RWPE1 (cell line): ENCODE results near the gene KCNQ5.
A peak's percentile ranks its signal among the peaks of the same experiment; 100 is the strongest.

Experiments used
- CTCF ChIA-PET: fragments of 350-600 bp; sonication (Branson Sonifier 250); formaldehyde crosslinking; extraction: SDS; loops from one replicate; lab custom pipeline; 2021; lab: Yijun Ruan, JAX
- POLR2A ChIA-PET: fragments of 400-600 bp; formaldehyde crosslinking; extraction: SDS; loops from one replicate; lab custom pipeline; 2020; ENCODE audit warnings: antibody characterized with exemption; ENCODE audit not compliant: low non-redundant PET; lab: Yijun Ruan, JAX
- DNase-seq: peaks from one replicate; pipeline ENCODE4 v3.0.0; 2012; ENCODE audit warnings: low spot score
- H3K27ac ChIP-seq: fragments of 450-650 bp; 2 replicates; pipeline ENCODE4 v1.5.1; 2017
- TF ChIP-seq, protein P1 (sequence below): fragments of 450-650 bp; conservative IDR thresholded peaks from 2 replicates; pipeline ENCODE4 v1.5.1; 2017; ENCODE audit warnings: low read depth, mild to moderate bottlenecking

KCNQ5 gene

DNA sequence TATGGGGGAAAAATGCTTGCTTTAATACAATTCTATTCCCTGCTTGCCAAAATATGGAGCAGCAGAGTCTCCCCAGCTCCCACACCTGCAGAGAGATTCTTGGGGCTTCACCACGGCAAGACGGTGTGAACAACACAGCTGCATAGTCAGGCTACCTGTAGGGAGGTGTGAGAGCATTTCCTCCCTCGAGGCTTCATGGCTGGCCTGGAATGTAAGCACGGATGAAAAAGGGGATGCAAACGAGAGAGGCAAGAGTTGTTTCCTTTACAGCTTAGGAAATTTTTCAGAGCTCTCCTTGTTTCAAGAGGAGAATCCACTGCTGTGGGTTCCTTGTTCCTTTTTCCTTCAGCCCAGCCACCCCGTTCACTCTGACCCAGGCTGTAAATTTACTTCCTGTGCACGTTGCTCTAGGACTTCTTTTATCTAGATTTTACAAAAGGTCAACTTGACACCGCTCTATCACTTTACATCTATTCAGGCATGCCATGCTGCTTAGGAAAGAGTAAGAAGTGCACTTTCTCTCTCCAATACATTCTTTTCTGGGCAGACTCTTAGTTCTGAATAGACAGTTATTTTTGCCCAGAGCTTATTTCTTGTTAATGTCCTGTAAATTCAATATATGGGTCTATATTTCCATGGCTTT is 406.4 kb downstream of the KCNQ5 start:
- ChIA-PET CTCF (no interaction called here), POLR2A (no interaction called here)
- TF ChIP-seq, protein P1, sequence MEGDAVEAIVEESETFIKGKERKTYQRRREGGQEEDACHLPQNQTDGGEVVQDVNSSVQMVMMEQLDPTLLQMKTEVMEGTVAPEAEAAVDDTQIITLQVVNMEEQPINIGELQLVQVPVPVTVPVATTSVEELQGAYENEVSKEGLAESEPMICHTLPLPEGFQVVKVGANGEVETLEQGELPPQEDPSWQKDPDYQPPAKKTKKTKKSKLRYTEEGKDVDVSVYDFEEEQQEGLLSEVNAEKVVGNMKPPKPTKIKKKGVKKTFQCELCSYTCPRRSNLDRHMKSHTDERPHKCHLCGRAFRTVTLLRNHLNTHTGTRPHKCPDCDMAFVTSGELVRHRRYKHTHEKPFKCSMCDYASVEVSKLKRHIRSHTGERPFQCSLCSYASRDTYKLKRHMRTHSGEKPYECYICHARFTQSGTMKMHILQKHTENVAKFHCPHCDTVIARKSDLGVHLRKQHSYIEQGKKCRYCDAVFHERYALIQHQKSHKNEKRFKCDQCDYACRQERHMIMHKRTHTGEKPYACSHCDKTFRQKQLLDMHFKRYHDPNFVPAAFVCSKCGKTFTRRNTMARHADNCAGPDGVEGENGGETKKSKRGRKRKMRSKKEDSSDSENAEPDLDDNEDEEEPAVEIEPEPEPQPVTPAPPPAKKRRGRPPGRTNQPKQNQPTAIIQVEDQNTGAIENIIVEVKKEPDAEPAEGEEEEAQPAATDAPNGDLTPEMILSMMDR = no peak
- no peak for DNase-seq
- H3K27ac ChIP-seq = no peak overlapping the region

DNA sequence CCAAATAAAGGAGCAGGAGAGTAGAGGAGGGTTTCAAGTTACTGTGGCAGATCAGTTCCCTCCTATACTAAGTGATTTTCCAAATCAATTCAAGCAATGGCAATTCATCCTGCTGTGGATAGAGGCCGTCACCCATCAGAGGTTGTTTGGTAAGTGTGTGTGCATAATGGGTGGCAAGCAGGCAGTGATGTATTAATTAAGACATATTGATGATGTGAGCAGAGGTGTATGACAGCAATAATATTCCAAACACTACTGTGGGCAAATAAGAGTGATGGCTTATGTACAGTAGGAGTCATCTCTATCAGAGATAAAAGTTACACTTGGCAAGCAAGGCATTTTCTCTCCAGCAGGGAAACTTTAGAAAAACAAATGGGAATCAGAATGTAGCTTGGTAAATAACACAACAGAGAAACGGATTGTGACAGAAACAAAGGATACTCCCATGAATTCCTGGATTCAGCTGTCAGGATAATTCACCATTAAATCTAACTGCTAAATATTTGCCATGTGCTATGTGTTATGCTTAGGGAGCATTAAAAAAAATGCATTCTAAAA is 407.1 kb downstream of the KCNQ5 start:
- ChIA-PET CTCF (no interaction called here), POLR2A (no interaction called here)
- TF ChIP-seq, protein P1 = no peak
- H3K27ac ChIP-seq = no peak overlapping the region
- DNase-seq = no peak

DNA sequence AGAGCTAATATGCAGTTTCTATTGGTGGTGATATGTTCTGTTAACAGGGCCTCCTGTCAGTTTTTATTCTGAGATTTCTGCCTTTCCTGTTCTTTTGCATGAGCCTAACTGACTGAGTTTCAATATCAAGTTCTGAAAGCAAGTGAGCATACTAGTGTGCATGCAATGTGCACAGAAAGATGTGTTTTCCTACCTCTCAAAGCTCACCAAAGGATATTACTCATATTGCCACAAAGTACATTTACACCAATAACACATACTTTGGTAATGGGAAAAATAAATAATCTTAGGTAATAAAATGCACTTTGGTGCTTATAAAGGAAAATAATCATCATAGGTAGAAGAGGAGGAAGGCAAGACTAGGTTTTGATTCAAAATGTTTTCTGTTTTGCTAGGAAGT is 408.4 kb downstream of the KCNQ5 start:
- POLR2A ChIA-PET = no interaction called here
- TF ChIP-seq, protein P1 = no peak
- no peak for DNase-seq
- CTCF ChIA-PET = interaction anchor here (0.6 kb wide), 1 partner anchor 296 kb away, joined by 3 read pairs; no protein-coding TSS in a partner anchor
- no peak overlapping the region for H3K27ac ChIP-seq

DNA sequence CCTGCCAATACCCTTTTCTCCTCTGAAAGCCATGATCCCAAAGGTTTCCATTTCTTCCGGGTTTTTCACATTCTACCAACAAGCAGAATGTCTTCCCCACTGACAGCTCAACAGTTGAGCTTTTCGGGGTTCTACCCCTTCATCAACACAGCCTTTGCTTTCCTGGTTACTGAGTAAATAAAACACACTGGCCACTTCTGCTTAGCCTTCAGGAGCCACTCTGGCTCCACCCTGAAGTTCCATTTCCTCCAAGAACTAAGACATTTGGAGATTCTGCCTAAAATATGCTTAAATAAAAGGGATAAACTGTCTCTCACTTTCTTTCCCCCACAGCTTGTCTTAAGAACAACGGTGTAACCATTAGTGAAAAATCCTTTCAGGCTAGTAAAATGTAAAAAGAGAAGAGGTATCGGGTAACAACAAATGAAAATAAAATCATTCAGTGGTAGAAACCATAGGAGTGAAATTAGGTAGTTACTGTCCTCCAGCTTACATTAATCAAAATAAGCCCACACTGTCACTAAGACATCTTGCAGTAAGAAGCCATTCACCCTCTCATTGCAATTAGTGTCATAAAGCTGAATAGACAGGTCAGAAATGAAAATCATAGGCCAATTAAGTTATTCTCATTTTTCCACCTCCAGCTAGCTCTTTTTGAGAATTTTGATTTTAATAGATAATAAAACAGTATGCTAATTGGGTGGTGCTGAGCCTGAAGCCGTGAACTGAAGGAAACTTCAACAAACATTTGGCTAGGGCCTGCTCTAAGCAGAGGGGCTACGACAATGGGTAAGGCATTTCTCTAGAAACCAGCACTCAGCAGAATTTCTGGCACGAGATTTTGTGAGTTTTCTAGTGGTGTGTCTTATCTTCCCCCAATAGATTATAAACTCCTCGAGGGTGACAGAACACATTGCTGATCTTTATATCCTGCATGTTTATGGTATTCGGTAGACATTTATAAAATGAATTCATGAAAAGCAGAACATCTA is 409.2 kb downstream of the KCNQ5 start:
- no peak for DNase-seq
- no peak overlapping the region for H3K27ac ChIP-seq
- TF ChIP-seq, protein P1 = no peak
- ChIA-PET CTCF (no interaction called here), POLR2A (no interaction called here)

DNA sequence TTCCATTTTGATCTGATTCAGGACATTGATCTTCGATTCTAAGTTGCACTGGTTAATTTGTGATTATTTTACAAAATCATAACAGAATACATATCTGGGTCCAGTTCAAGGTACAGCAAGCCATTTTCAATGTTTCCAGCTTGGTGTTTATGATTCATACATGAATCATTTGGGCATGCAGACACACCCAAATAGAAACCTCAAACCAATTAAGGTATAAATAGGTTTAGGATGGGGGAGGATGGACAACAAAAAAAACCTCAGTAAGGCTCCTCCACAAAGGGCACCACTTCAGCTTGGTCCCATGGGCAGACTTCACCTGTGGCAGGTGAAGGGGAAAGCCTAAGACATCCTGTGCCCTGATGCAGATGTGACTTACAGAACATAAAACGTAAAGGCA is 410.7 kb downstream of the KCNQ5 start:
- ChIA-PET CTCF (interaction anchor here (1.0 kb wide), 1 partner anchor 410 kb away, joined by 3 read pairs; no protein-coding TSS in a partner anchor), POLR2A (no interaction called here)
- TF ChIP-seq, protein P1 = no peak
- peak overlapping the region; percentile 75 for H3K27ac ChIP-seq
- DNase-seq = peak; percentile 81

DNA sequence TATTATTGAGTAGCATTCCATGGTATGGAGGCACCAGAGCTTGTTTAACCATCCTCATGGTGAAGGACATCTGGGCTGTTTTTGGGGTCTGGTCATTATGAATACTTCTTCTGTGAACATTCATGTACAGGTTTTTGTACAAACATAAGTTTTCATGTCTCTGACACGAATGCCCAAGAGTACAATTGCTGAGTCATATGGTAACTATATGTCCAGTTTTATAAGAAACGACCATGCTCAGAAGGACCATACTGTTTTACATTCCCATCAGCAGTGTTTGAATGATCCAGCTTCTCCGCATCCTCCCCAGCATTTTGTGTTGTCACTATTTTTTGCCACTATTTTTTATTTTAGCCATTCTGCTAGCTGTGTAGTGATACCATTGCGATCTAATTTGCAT is 414.8 kb downstream of the KCNQ5 start:
- POLR2A ChIA-PET = no interaction called here
- TF ChIP-seq, protein P1 = no peak
- CTCF ChIA-PET = no interaction called here
- no peak overlapping the region for H3K27ac ChIP-seq
- no peak for DNase-seq
